ENCODE measurements around the gene RB1. TPM values are rescaled to one million over a fixed set of nuclear protein-coding genes. Genes with fewer than 3 reads are reported as not detected.
"Not testable (repeated sequence)": the region's sequence is repeated elsewhere in the genome, so short reads cannot be mapped to it uniquely, and the experiment has no call there.

The RB1 gene
- total RNA-seq, 2 experiments from 2014 or later: 40.2 to 41.3 TPM

DNA sequence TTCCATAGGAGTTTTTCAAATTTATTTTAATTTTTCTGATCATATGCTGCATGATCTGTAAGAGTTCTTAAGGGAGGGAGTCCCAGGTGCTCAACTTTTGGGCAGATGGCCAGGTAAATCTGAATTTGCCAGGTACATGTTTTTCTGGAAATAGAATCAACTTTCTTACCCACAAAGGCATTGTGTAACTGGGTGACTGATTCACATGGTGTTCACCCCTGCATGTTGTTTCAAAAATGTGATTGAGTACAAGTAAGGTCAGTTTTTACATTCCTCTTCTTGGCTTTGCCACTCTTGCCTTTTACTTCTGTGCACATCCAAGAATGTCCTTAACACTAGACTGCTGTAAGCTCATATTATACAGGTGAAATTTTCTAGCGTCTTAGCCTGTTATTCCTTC, 30.4 kb downstream of the RB1 start:
- peaks cover 18% of the 10 kb centered on the region for H3K4me1 Mint-ChIP-seq
- ChIA-PET CTCF (interaction anchor here (0.9 to 5.5 kb wide), 23 partner anchors 10 to 434 kb away, joined by 3 to 119 read pairs (median 4); partner anchors contain the start of gene RCBTB2), POLR2A (interaction anchor here (0.7 to 1.7 kb wide), 5 partner anchors 10 to 246 kb away, joined by 3 to 7 read pairs (median 5); partner anchors contain the start of gene RCBTB2)
- H3K4me3 Mint-ChIP-seq: no peak overlapping the region
- DNase-seq: no peak
- H3K36me3 Mint-ChIP-seq (ENCODE audit: low read depth): peaks cover 47% of the 10 kb centered on the region
- H3K9me3 Mint-ChIP-seq: peaks cover 12% of the 10 kb centered on the region
- H3K27ac Mint-ChIP-seq: no peak overlapping the region
- H3K27me3 Mint-ChIP-seq: no peaks in the 10 kb centered on the region

DNA sequence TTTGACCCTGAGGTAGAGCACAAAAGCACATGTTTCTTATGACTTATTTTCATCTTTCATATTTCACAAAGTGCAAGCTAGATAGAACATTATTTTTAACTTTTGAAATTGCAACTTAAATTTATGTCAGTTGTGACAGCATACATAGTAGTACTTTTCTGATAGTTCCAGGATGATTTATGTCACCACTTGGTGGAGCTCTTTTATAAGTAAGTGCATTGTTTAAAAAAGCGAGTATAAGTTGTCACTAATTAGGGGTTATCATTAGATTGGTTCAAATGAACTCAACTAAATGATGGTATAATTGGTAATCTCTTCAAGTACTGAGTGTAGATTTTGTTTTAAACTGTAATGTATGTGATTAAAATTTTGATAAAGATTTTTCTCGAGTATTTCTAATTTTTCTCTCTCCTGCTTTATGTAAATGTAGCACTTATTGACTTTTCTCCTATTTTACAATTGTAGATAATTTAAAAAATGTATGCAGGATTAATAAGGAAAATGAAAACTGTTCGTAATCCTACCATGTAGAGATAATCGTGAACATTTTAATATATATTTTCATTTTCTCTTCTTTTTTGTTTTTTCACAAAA, 31.1 kb downstream of the RB1 start:
- Mint-ChIP-seq H3K27me3 (no peaks in the 10 kb centered on the region), H3K4me1 (peaks cover 18% of the 10 kb centered on the region), H3K27ac (no peak overlapping the region), H3K36me3 (ENCODE audit: low read depth) (peaks cover 44% of the 10 kb centered on the region), H3K9me3 (peaks cover 12% of the 10 kb centered on the region), H3K4me3 (no peak overlapping the region)
- POLR2A ChIA-PET: interaction anchor here (1.4 to 1.7 kb wide), 3 partner anchors 158 to 246 kb away, joined by 5 to 7 read pairs (median 5); partner anchors contain the start of gene RCBTB2
- DNase-seq: no peak
- CTCF ChIA-PET: interaction anchor here (0.9 to 5.5 kb wide), 22 partner anchors 10 to 434 kb away, joined by 3 to 119 read pairs (median 4); partner anchors contain the start of genes RB1 and RCBTB2

- peaks cover 13% of the 10 kb centered on the region for H3K4me1 Mint-ChIP-seq
- peaks cover 37% of the 10 kb centered on the region for H3K36me3 Mint-ChIP-seq (ENCODE audit: low read depth)
- H3K9me3 Mint-ChIP-seq, DNase-seq, H3K4me3 Mint-ChIP-seq, POLR2A ChIA-PET, H3K27ac Mint-ChIP-seq, CTCF ChIA-PET, H3K27me3 Mint-ChIP-seq: not testable (repeated sequence)
These were observed 35.6 kb downstream of the RB1 start for GRCh38 chr13:48339198-48339597.

DNA sequence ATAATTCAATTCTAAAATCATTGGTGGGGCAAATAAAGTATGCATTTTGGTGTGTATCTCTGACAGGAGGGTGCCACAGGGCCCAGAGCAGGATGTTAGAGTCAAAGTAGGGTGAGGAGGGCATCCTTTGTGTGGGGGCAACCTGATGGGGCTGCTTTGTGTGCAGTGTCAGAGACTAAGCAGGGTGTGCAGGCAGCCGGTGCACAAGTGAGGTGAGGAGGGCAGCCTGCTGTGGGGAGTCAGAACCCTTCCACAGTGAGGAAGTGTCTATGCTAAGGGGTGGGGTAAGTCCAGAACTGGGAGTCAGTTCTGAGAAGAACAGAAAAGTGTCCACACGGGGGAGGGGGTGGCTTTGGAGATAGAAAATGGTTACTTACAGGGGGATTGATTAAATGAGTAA, 40.7 kb downstream of the RB1 start:
- H3K27me3 Mint-ChIP-seq: no peaks in the 10 kb centered on the region
- no peak overlapping the region for H3K4me3 Mint-ChIP-seq
- ChIA-PET POLR2A (no interaction called here), CTCF (interaction anchor here (1.0 kb wide), 1 partner anchor 10 kb away, joined by 3 read pairs; no protein-coding TSS in a partner anchor)
- no peak overlapping the region for H3K27ac Mint-ChIP-seq
- H3K9me3 Mint-ChIP-seq: no peaks in the 10 kb centered on the region
- peaks cover 31% of the 10 kb centered on the region for H3K36me3 Mint-ChIP-seq (ENCODE audit: low read depth)
- peaks cover 21% of the 10 kb centered on the region for H3K4me1 Mint-ChIP-seq
- no peak for DNase-seq

GRCh38 chr13:48346583-48346982, 43.0 kb downstream of the RB1 start:
- Mint-ChIP-seq H3K4me3 (no peak overlapping the region), H3K27me3 (no peaks in the 10 kb centered on the region), H3K27ac (no peak overlapping the region), H3K4me1 (peaks cover 21% of the 10 kb centered on the region), H3K9me3 (peaks cover 7% of the 10 kb centered on the region), H3K36me3 (ENCODE audit: low read depth) (peaks cover 55% of the 10 kb centered on the region)
- POLR2A ChIA-PET: interaction anchor here (0.7 to 0.9 kb wide), 2 partner anchors 28 to 216 kb away, joined by 3 to 4 read pairs; no protein-coding TSS in a partner anchor
- CTCF ChIA-PET: interaction anchor here (0.7 to 1.0 kb wide), 3 partner anchors 28 to 234 kb away, joined by 4 to 7 read pairs (median 5); no protein-coding TSS in a partner anchor
- no peak for DNase-seq

DNA sequence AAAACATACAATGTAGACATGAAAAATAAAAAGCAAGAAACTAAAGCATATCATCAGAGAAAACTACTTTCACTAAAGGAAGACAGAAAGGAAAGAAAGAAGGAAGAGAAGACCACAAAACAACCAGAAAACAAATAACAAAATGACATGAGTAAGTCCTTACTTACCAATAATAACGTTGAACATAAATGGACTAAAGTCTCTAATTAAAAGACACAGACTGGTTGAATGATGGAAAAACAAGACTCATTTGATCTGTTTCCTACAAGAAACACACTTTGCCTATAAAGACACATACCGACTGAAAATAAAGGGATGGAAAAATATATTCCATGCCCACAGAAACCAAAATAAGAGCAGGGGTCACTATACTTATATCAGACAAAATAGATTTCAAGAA, 46.0 kb downstream of the RB1 start:
- Mint-ChIP-seq H3K27me3 (no peaks in the 10 kb centered on the region), H3K36me3 (ENCODE audit: low read depth) (peaks cover 73% of the 10 kb centered on the region), H3K27ac (no peak overlapping the region), H3K4me1 (peaks cover 14% of the 10 kb centered on the region), H3K4me3 (no peak overlapping the region), H3K9me3 (peaks cover 28% of the 10 kb centered on the region)
- POLR2A ChIA-PET: no interaction called here
- DNase-seq: no peak
- CTCF ChIA-PET: no interaction called here

DNA sequence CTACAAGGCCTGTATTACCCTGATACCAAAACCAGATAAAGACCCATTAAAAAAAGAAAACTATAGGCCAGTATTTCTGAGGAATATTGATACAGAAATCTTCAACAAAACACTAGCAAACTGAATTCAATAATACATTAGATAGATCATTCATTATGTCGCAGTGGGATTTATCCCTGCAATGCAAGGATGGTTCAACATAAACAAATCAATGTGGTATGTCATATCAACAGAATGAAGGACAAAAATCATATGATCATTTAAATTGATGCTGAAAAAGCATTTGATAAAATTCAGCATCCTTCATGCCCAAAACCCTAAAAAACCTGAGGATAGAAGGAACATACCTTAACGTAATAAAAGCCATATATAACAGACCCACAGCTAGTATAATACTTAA, 50.0 kb downstream of the RB1 start:
- Mint-ChIP-seq H3K27me3 (no peaks in the 10 kb centered on the region), H3K9me3 (peaks cover 36% of the 10 kb centered on the region), H3K27ac (no peak overlapping the region), H3K36me3 (ENCODE audit: low read depth) (peaks cover 69% of the 10 kb centered on the region), H3K4me3 (no peak overlapping the region), H3K4me1 (no peaks in the 10 kb centered on the region)
- ChIA-PET CTCF (no interaction called here), POLR2A (no interaction called here)
- DNase-seq: no peak

- CTCF ChIA-PET, POLR2A ChIA-PET, H3K4me3 Mint-ChIP-seq, H3K4me1 Mint-ChIP-seq, DNase-seq, H3K27me3 Mint-ChIP-seq, H3K27ac Mint-ChIP-seq: not testable (repeated sequence)
- Mint-ChIP-seq H3K36me3 (ENCODE audit: low read depth) (peaks cover 60% of the 10 kb centered on the region), H3K9me3 (peaks cover 35% of the 10 kb centered on the region)
These were observed 52.0 kb downstream of the RB1 start for GRCh38 chr13:48355524-48355923.

GRCh38 chr13:48356750-48357149, 53.2 kb downstream of the RB1 start:
- peaks cover 55% of the 10 kb centered on the region for H3K36me3 Mint-ChIP-seq (ENCODE audit: low read depth)
- ChIA-PET CTCF (interaction anchor here (0.6 to 1.8 kb wide), 4 partner anchors 22 to 860 kb away, joined by 3 to 4 read pairs (median 3); no protein-coding TSS in a partner anchor), POLR2A (no interaction called here)
- H3K27me3 Mint-ChIP-seq: no peaks in the 10 kb centered on the region
- no peak overlapping the region for H3K4me3 Mint-ChIP-seq
- no peaks in the 10 kb centered on the region for H3K4me1 Mint-ChIP-seq
- H3K9me3 Mint-ChIP-seq: peaks cover 29% of the 10 kb centered on the region
- H3K27ac Mint-ChIP-seq: no peak overlapping the region
- DNase-seq: no peak

DNA sequence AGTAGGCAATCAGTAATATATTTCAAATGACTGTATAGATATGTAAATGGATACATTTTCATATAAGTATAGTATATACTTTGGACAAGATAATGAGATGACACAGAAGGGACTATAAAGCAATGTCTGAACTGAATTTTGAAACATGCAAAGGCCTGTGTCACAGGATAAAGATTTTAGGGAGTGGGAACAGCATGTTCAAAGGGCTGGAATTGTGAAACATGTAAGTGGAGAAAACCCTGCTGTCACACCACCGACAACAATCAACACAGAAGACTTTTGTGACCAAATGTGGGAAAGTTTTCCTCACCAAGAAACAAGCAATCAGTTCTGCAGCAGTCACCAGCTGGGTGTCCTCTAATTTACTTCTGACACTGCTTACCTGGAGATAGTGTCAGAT, 66.4 kb downstream of the RB1 start:
- Mint-ChIP-seq H3K9me3 (peaks cover 3% of the 10 kb centered on the region), H3K36me3 (ENCODE audit: low read depth) (peaks cover 44% of the 10 kb centered on the region), H3K27me3 (no peaks in the 10 kb centered on the region), H3K27ac (no peak overlapping the region), H3K4me3 (no peak overlapping the region), H3K4me1 (no peaks in the 10 kb centered on the region)
- POLR2A ChIA-PET: no interaction called here
- DNase-seq: no peak
- CTCF ChIA-PET: no interaction called here

DNA sequence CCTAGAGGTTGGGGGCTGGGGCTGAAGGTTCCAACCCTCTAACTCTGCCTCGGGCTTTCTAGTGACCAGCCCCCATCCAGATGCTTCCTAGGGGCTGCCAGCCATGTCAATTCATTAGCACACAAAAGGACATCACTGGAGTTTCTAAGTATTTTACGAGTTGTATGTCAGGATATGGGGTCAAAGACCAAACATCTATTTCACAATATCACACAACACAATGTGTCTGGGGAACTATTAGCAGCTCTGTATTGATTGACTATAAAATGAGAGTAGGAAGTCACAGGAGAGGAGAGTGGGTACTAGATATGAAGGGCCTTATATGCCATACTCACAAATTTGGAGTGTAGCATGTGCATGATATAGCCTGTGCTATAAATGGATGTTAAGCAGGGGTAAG, 67.3 kb downstream of the RB1 start:
- ChIA-PET CTCF (interaction anchor here (0.5 kb wide), 1 partner anchor 276 kb away, joined by 3 read pairs; the partner anchor contains the start of gene MED4), POLR2A (no interaction called here)

DNA sequence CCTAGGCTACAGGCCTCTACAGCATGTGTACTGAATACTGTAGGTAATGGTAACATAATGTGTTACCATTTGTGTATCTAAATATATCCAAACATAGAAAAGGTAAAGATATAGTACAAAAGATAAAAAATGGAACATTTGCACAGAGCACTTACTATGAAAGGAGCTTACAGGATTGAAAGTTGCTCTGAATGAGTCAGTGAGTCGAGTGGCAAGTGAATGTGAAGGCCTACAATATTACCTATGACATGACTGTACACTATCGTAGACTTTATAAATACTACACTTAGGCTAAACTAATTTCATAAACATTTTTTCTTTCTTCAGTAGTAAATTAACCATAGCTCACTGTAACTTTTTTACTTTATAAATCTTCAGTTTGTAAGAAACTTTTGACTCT, 74.3 kb downstream of the RB1 start:
- H3K4me1 Mint-ChIP-seq: no peaks in the 10 kb centered on the region
- peaks cover 4% of the 10 kb centered on the region for H3K9me3 Mint-ChIP-seq
- H3K36me3 Mint-ChIP-seq (ENCODE audit: low read depth): peaks cover 66% of the 10 kb centered on the region
- no peak for DNase-seq
- H3K4me3 Mint-ChIP-seq: no peak overlapping the region
- ChIA-PET CTCF (interaction anchor here (0.6 kb wide), 1 partner anchor 124 kb away, joined by 3 read pairs; no protein-coding TSS in a partner anchor), POLR2A (no interaction called here)
- H3K27me3 Mint-ChIP-seq: no peaks in the 10 kb centered on the region
- H3K27ac Mint-ChIP-seq: no peak overlapping the region

More for the DNA sequence above, 67.3 kb downstream of the RB1 start:
- no peak for DNase-seq
- Mint-ChIP-seq H3K27me3 (no peaks in the 10 kb centered on the region), H3K9me3 (peaks cover 4% of the 10 kb centered on the region), H3K4me1 (no peaks in the 10 kb centered on the region), H3K4me3 (no peak overlapping the region), H3K36me3 (ENCODE audit: low read depth) (peaks cover 43% of the 10 kb centered on the region), H3K27ac (no peak overlapping the region)

GRCh38 chr13:48380581-48380980, 77.0 kb downstream of the RB1 start:
- Mint-ChIP-seq H3K4me1 (peaks cover 2% of the 10 kb centered on the region), H3K27ac (no peak overlapping the region), H3K36me3 (ENCODE audit: low read depth) (peaks cover 62% of the 10 kb centered on the region), H3K27me3 (no peaks in the 10 kb centered on the region), H3K4me3 (no peak overlapping the region), H3K9me3 (no peaks in the 10 kb centered on the region)
- ChIA-PET POLR2A (no interaction called here), CTCF (interaction anchor here (1.3 kb wide), 1 partner anchor 202 kb away, joined by 5 read pairs; no protein-coding TSS in a partner anchor)
- DNase-seq: no peak

DNA sequence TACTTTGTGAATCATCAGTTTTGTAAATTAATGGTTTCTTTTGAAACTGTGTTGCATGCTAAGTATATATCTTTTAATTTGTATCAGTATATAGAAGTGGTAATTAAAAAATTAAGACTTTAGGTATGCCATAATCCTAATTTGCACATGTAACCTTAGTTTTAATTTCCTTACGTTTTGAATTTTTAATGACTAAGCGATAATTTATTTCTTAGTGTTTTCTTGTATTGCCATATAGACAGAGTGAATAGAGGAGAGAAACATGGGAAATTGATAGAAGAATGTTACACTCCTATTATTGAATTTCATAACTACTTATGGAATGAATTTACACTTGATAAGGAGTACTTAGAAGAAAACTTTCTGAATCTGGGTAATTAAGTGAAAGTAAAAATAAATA, 79.8 kb downstream of the RB1 start:
- no peaks in the 10 kb centered on the region for H3K27me3 Mint-ChIP-seq
- H3K27ac Mint-ChIP-seq: no peak overlapping the region
- H3K36me3 Mint-ChIP-seq (ENCODE audit: low read depth): peaks cover 63% of the 10 kb centered on the region
- H3K4me1 Mint-ChIP-seq: peaks cover 3% of the 10 kb centered on the region
- POLR2A ChIA-PET: no interaction called here
- CTCF ChIA-PET: no interaction called here
- no peak overlapping the region for H3K4me3 Mint-ChIP-seq
- no peak for DNase-seq
- no peaks in the 10 kb centered on the region for H3K9me3 Mint-ChIP-seq
